Stimulated activated CD8-positive, alpha-beta memory T cell treated with anti-CD3 and anti-CD28 coated beads, Interleukin-4, amount 100 ng/mL, for 24 hours (primary cell): ENCODE results near the gene GGA1.
A peak's percentile ranks its signal among the peaks of the same experiment; 100 is the strongest.
"Not testable (repeated sequence)": the region's sequence is repeated elsewhere in the genome, so short reads cannot be mapped to it uniquely, and the experiment has no call there.

Experiments
- DNase-seq: peaks from one replicate; pipeline ENCODE4 v3.0.0-alpha.2; 2020; ENCODE audit warnings: low read depth

Gene GGA1

GRCh38 chr22:37571258-37571991 lies 37.2 kb upstream of the GGA1 start:
- DNase-seq: no peak

- no peak for DNase-seq
Measured at GRCh38 chr22:37571992-37572373, 36.7 kb upstream of the GGA1 start.

- DNase-seq: no peak
Measured at GRCh38 chr22:37575490-37576003, 33.1 kb upstream of the GGA1 start.

GRCh38 chr22:37578002-37578401 lies 30.6 kb upstream of the GGA1 start:
- no peak for DNase-seq

GRCh38 chr22:37581504-37581903 lies 27.1 kb upstream of the GGA1 start:
- DNase-seq: no peak

GRCh38 chr22:37582526-37582925 lies 26.1 kb upstream of the GGA1 start:
- DNase-seq: no peak

- no peak for DNase-seq
Measured at GRCh38 chr22:37588546-37589215, 20.0 kb upstream of the GGA1 start.

GRCh38 chr22:37589636-37590035 lies 19.0 kb upstream of the GGA1 start:
- DNase-seq: no peak

- not testable (repeated sequence) for DNase-seq
Measured at GRCh38 chr22:37591081-37591480, 17.6 kb upstream of the GGA1 start.

- DNase-seq: no peak
Measured at GRCh38 chr22:37591823-37592404, 16.7 kb upstream of the GGA1 start.

GRCh38 chr22:37594237-37594636 lies 14.4 kb upstream of the GGA1 start:
- no peak for DNase-seq

- DNase-seq: no peak
Measured at GRCh38 chr22:37599153-37599552, 9.5 kb upstream of the GGA1 start.

GRCh38 chr22:37601203-37601539 lies 7.5 kb upstream of the GGA1 start:
- no peak for DNase-seq

- DNase-seq: no peak
Measured at GRCh38 chr22:37601540-37602442, 6.8 kb upstream of the GGA1 start.

GRCh38 chr22:37602546-37603277 lies 5.9 kb upstream of the GGA1 start:
- not testable (repeated sequence) for DNase-seq

GRCh38 chr22:37604074-37604473 lies 4.6 kb upstream of the GGA1 start:
- DNase-seq: no peak

- DNase-seq: peak; percentile 29
Measured at GRCh38 chr22:37604875-37605274, 3.8 kb upstream of the GGA1 start.

GRCh38 chr22:37607010-37607934 lies 1.4 kb upstream of the GGA1 start:
- DNase-seq: peak; percentile 84

GRCh38 chr22:37607935-37608476 lies 628 bp upstream of the GGA1 start:
- no peak for DNase-seq
